HEK293 (cell line): Measurements from ENCODE around the gene HBEGF.
A peak's percentile ranks its signal among the peaks of the same experiment; 100 is the strongest.

ENCODE experiments used
- CTCF ChIA-PET: fragments of 350-600 bp; formaldehyde crosslinking; extraction: SDS; loops from one replicate; lab custom pipeline; 2021; ENCODE audit warnings: antibody characterized with exemption; lab: Yijun Ruan, JAX
- POLR2A ChIA-PET: fragments of 300-600 bp; formaldehyde crosslinking; extraction: SDS; loops from one replicate; lab custom pipeline; 2020; ENCODE audit warnings: antibody characterized with exemption, inconsistent platforms; lab: Yijun Ruan, JAX
- H3K27ac ChIP-seq: fragments of 200-500 bp; sonication (Bioruptor generic); 2 replicates; pipeline ENCODE4 v1.5.1; 2014; ENCODE audit warnings: low read depth, low read length, control low read depth, inconsistent platforms; ENCODE audit errors: extremely low read depth
- H3K36me3 ChIP-seq, 2 experiments: fragments of 200-500 bp in 1 of 2; sonication (Bioruptor generic) in 1 of 2; 1 replicate in 1 of 2; 2 replicates in 1 of 2; pipeline ENCODE4 v1.5.1; 2014 to 2017; ENCODE audit warnings: inconsistent platforms in 2 of 2, low read length in 2 of 2; ENCODE audit not compliant: control insufficient read depth in 2 of 2, insufficient read depth in 1 of 2
- H3K4me1 ChIP-seq: fragments of 200-500 bp; sonication (Bioruptor generic); 2 replicates; pipeline ENCODE4 v1.5.1; 2014; ENCODE audit warnings: mild to moderate bottlenecking, low read length, inconsistent platforms; ENCODE audit not compliant: control insufficient read depth, insufficient read depth
- H3K4me3 ChIP-seq: 2 replicates; pipeline ENCODE4 v1.5.1; 2011; ENCODE audit warnings: low read depth, mild to moderate bottlenecking, control low read depth, low read length, moderate library complexity
- H3K9me3 ChIP-seq: fragments of 200-500 bp; sonication (Bioruptor generic); 2 replicates; pipeline ENCODE4 v1.5.1; 2014; ENCODE audit warnings: low read depth, low read length, inconsistent platforms; ENCODE audit not compliant: control insufficient read depth, insufficient read depth
- BCL11A ChIP-seq: fragments of 450-650 bp; formaldehyde crosslinking; IDR thresholded peaks from 2 replicates; pipeline ENCODE4 v1.5.1; 2016; ENCODE audit warnings: low read depth, missing biosample characterization, missing genetic modification characterization
- GFI1B ChIP-seq: fragments of 450-650 bp; formaldehyde crosslinking; IDR thresholded peaks from 2 replicates; pipeline ENCODE4 v1.5.1; 2016; ENCODE audit warnings: missing biosample characterization, missing genetic modification characterization
- GLIS2 ChIP-seq: fragments of 450-650 bp; formaldehyde crosslinking; IDR thresholded peaks from 2 replicates; pipeline ENCODE4 v1.5.1; 2016; ENCODE audit warnings: missing biosample characterization, missing genetic modification characterization
- OSR2 ChIP-seq: fragments of 450-650 bp; formaldehyde crosslinking; IDR thresholded peaks from 2 replicates; pipeline ENCODE4 v1.5.1; 2016; ENCODE audit warnings: missing biosample characterization, missing genetic modification characterization
- RBAK ChIP-seq: fragments of 450-650 bp; formaldehyde crosslinking; IDR thresholded peaks from 2 replicates; pipeline ENCODE4 v1.5.1; 2016; ENCODE audit warnings: missing biosample characterization, missing genetic modification characterization
- SP7 ChIP-seq: fragments of 450-650 bp; formaldehyde crosslinking; IDR thresholded peaks from 2 replicates; pipeline ENCODE4 v1.5.1; 2016; ENCODE audit warnings: missing biosample characterization, missing genetic modification characterization
- WT1 ChIP-seq: fragments of 450-650 bp; formaldehyde crosslinking; IDR thresholded peaks from 2 replicates; pipeline ENCODE4 v1.5.1; 2016; ENCODE audit warnings: missing biosample characterization, missing genetic modification characterization
- ZBTB48 ChIP-seq: fragments of 450-650 bp; formaldehyde crosslinking; IDR thresholded peaks from 2 replicates; pipeline ENCODE4 v1.5.1; 2016; ENCODE audit warnings: missing biosample characterization, missing genetic modification characterization
- ZNF138 ChIP-seq: fragments of 450-650 bp; formaldehyde crosslinking; IDR thresholded peaks from 2 replicates; pipeline ENCODE4 v1.5.1; 2016; ENCODE audit warnings: missing biosample characterization, missing genetic modification characterization, borderline replicate concordance
- ZNF19 ChIP-seq: fragments of 450-650 bp; formaldehyde crosslinking; IDR thresholded peaks from 2 replicates; pipeline ENCODE4; 2016; ENCODE audit warnings: missing biosample characterization, missing genetic modification characterization, low read depth
- ZNF202 ChIP-seq: fragments of 450-650 bp; formaldehyde crosslinking; IDR thresholded peaks from 2 replicates; pipeline ENCODE4 v1.5.1; 2016; ENCODE audit warnings: missing biosample characterization, missing genetic modification characterization, borderline replicate concordance
- ZNF302 ChIP-seq: fragments of 450-650 bp; formaldehyde crosslinking; IDR thresholded peaks from 2 replicates; pipeline ENCODE4 v1.5.1; 2016; ENCODE audit warnings: missing biosample characterization, missing genetic modification characterization, low read depth
- ZNF341 ChIP-seq: fragments of 450-650 bp; formaldehyde crosslinking; IDR thresholded peaks from 2 replicates; pipeline ENCODE4; 2016; ENCODE audit warnings: low read depth, missing biosample characterization, missing genetic modification characterization
- ZNF366 ChIP-seq: fragments of 450-650 bp; formaldehyde crosslinking; conservative IDR thresholded peaks from 2 replicates; pipeline ENCODE4 v1.5.1; 2016; ENCODE audit warnings: missing biosample characterization, missing genetic modification characterization
- ZNF416 ChIP-seq: fragments of 450-650 bp; formaldehyde crosslinking; IDR thresholded peaks from 2 replicates; pipeline ENCODE4 v1.5.1; 2016; ENCODE audit warnings: missing biosample characterization, missing genetic modification characterization
- ZNF529 ChIP-seq: fragments of 450-650 bp; formaldehyde crosslinking; IDR thresholded peaks from 2 replicates; pipeline ENCODE4 v1.5.1; 2017; ENCODE audit warnings: missing genetic modification characterization, missing biosample characterization; ENCODE audit not compliant: insufficient replicate concordance
- ZNF600 ChIP-seq: fragments of 450-650 bp; formaldehyde crosslinking; IDR thresholded peaks from 2 replicates; pipeline ENCODE4 v1.5.1; 2016; ENCODE audit warnings: missing biosample characterization, missing genetic modification characterization
- ZNF629 ChIP-seq: fragments of 450-650 bp; formaldehyde crosslinking; IDR thresholded peaks from 2 replicates; pipeline ENCODE4 v1.5.1; 2017; ENCODE audit warnings: missing biosample characterization, missing genetic modification characterization
- ZNF654 ChIP-seq: fragments of 450-650 bp; formaldehyde crosslinking; IDR thresholded peaks from 2 replicates; pipeline ENCODE4 v1.5.1; 2016; ENCODE audit warnings: low read depth, missing biosample characterization, missing genetic modification characterization
- ZSCAN23 ChIP-seq: fragments of 450-650 bp; formaldehyde crosslinking; IDR thresholded peaks from 2 replicates; pipeline ENCODE4 v1.5.1; 2016; ENCODE audit warnings: missing biosample characterization, missing genetic modification characterization
- TF ChIP-seq, protein P1 (sequence below): fragments of 450-650 bp; IDR thresholded peaks from 2 replicates; pipeline ENCODE4 v1.5.1; 2018; ENCODE audit warnings: missing biosample characterization, missing genetic modification characterization
- TF ChIP-seq, protein P2 (sequence below): fragments of 450-650 bp; formaldehyde crosslinking; IDR thresholded peaks from 2 replicates; pipeline ENCODE4 v1.5.1; 2016; ENCODE audit warnings: missing biosample characterization, missing genetic modification characterization
- TF ChIP-seq, protein P3 (sequence below): fragments of 450-650 bp; formaldehyde crosslinking; conservative IDR thresholded peaks from 2 replicates; pipeline ENCODE4 v1.5.1; 2016; ENCODE audit warnings: low read depth, missing biosample characterization, missing genetic modification characterization
- TF ChIP-seq, protein P4 (sequence below): fragments of 450-650 bp; formaldehyde crosslinking; IDR thresholded peaks from 2 replicates; pipeline ENCODE4 v1.5.1; 2016; ENCODE audit warnings: missing biosample characterization, missing genetic modification characterization
- TF ChIP-seq, protein P5 (sequence below): fragments of 450-650 bp; formaldehyde crosslinking; IDR thresholded peaks from 2 replicates; pipeline ENCODE4 v1.5.1; 2016; ENCODE audit warnings: missing biosample characterization, missing genetic modification characterization, low read depth
- TF ChIP-seq, protein P6 (sequence below): fragments of 450-650 bp; formaldehyde crosslinking; IDR thresholded peaks from 2 replicates; pipeline ENCODE4 v1.5.1; 2017; ENCODE audit warnings: missing biosample characterization, missing genetic modification characterization

HBEGF gene

DNA sequence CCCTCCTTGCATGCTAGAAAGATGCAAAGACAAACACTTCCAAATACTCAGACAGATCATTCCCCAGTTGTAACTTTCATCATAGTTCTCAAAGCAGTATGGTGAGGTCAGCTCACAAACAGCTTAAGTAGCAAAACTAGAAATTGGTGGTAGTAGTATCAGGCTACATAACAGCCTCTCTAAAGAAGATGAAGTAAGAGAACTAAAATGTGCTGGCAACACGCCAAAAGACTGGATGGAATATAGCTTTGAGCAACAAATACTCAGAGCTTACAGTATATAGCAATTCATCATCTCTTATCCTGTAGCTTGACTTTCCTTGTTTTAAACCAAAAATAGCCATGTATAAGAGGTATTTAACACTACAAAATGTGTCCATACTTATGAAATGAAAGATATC is 51.0 kb downstream of the HBEGF start:
- POLR2A ChIA-PET = interaction anchor here (0.8 to 1.7 kb wide), 4 partner anchors 9 to 106 kb away, joined by 3 to 22 read pairs (median 4); partner anchors contain the start of genes ANKHD1 and HBEGF
- CTCF ChIA-PET = interaction anchor here (0.6 to 1.3 kb wide), 7 partner anchors 20 to 57 kb away, joined by 3 to 6 read pairs (median 3); partner anchors contain the start of gene HBEGF
- Histone ChIP-seq H3K4me1 (peaks cover 47% of the 10 kb centered on the region), H3K27ac (no peak overlapping the region), H3K4me3 (no peak overlapping the region), H3K9me3 (no peaks in the 10 kb centered on the region), H3K36me3 (peaks cover 6 to 10% of the 10 kb centered on the region in 2 experiments; a peak in 2 of 3 replicates)
- TF ChIP-seq ZNF600 (tag by site-specific recombination) (peak; percentile 87), WT1 (tag by site-specific recombination) (no peak), ZNF654 (tag by site-specific recombination) (no peak), ZNF202 (no peak), ZNF629 (tag by site-specific recombination) (peak; percentile 98), GLIS2 (tag by site-specific recombination) (no peak), ZNF529 (tag by site-specific recombination) (peak; percentile 49), ZNF302 (tag by site-specific recombination) (no peak), BCL11A (tag by site-specific recombination) (peak; percentile 76; the same call in 1 of the 2 replicates), GFI1B (no peak), ZBTB48 (tag by site-specific recombination) (no peak), OSR2 (tag by site-specific recombination) (peak; percentile 96), ZNF366 (tag by site-specific recombination) (peak; percentile 93), ZNF19 (no peak), ZSCAN23 (tag by site-specific recombination) (0 out of 2 replicates have a peak, but pooled peaks have one; percentile 69), SP7 (tag by site-specific recombination) (peak; percentile 94), ZNF138 (tag by site-specific recombination) (no peak), RBAK (tag by site-specific recombination) (no peak), ZNF341 (no peak), ZNF416 (tag by site-specific recombination) (no peak)
- TF ChIP-seq, protein P1, sequence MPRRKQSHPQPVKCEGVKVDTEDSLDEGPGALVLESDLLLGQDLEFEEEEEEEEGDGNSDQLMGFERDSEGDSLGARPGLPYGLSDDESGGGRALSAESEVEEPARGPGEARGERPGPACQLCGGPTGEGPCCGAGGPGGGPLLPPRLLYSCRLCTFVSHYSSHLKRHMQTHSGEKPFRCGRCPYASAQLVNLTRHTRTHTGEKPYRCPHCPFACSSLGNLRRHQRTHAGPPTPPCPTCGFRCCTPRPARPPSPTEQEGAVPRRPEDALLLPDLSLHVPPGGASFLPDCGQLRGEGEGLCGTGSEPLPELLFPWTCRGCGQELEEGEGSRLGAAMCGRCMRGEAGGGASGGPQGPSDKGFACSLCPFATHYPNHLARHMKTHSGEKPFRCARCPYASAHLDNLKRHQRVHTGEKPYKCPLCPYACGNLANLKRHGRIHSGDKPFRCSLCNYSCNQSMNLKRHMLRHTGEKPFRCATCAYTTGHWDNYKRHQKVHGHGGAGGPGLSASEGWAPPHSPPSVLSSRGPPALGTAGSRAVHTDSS (tag by site-specific recombination) = peak; percentile 80
- TF ChIP-seq, protein P2, sequence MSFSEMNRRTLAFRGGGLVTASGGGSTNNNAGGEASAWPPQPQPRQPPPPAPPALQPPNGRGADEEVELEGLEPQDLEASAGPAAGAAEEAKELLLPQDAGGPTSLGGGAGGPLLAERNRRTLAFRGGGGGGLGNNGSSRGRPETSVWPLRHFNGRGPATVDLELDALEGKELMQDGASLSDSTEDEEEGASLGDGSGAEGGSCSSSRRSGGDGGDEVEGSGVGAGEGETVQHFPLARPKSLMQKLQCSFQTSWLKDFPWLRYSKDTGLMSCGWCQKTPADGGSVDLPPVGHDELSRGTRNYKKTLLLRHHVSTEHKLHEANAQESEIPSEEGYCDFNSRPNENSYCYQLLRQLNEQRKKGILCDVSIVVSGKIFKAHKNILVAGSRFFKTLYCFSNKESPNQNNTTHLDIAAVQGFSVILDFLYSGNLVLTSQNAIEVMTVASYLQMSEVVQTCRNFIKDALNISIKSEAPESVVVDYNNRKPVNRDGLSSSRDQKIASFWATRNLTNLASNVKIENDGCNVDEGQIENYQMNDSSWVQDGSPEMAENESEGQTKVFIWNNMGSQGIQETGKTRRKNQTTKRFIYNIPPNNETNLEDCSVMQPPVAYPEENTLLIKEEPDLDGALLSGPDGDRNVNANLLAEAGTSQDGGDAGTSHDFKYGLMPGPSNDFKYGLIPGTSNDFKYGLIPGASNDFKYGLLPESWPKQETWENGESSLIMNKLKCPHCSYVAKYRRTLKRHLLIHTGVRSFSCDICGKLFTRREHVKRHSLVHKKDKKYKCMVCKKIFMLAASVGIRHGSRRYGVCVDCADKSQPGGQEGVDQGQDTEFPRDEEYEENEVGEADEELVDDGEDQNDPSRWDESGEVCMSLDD (tag by site-specific recombination) = no peak
- TF ChIP-seq, protein P3, sequence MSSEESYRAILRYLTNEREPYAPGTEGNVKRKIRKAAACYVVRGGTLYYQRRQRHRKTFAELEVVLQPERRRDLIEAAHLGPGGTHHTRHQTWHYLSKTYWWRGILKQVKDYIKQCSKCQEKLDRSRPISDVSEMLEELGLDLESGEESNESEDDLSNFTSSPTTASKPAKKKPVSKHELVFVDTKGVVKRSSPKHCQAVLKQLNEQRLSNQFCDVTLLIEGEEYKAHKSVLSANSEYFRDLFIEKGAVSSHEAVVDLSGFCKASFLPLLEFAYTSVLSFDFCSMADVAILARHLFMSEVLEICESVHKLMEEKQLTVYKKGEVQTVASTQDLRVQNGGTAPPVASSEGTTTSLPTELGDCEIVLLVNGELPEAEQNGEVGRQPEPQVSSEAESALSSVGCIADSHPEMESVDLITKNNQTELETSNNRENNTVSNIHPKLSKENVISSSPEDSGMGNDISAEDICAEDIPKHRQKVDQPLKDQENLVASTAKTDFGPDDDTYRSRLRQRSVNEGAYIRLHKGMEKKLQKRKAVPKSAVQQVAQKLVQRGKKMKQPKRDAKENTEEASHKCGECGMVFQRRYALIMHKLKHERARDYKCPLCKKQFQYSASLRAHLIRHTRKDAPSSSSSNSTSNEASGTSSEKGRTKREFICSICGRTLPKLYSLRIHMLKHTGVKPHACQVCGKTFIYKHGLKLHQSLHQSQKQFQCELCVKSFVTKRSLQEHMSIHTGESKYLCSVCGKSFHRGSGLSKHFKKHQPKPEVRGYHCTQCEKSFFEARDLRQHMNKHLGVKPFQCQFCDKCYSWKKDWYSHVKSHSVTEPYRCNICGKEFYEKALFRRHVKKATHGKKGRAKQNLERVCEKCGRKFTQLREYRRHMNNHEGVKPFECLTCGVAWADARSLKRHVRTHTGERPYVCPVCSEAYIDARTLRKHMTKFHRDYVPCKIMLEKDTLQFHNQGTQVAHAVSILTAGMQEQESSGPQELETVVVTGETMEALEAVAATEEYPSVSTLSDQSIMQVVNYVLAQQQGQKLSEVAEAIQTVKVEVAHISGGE (tag by site-specific recombination) = no peak
- TF ChIP-seq, protein P4, sequence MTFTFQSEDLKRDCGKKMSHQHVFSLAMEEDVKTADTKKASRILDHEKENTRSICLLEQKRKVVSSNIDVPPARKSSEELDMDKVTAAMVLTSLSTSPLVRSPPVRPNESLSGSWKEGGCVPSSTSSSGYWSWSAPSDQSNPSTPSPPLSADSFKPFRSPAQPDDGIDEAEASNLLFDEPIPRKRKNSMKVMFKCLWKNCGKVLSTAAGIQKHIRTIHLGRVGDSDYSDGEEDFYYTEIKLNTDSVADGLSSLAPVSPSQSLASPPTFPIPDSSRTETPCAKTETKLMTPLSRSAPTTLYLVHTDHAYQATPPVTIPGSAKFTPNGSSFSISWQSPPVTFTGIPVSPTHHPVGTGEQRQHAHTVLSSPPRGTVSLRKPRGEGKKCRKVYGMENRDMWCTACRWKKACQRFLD = no peak
- TF ChIP-seq, protein P5, sequence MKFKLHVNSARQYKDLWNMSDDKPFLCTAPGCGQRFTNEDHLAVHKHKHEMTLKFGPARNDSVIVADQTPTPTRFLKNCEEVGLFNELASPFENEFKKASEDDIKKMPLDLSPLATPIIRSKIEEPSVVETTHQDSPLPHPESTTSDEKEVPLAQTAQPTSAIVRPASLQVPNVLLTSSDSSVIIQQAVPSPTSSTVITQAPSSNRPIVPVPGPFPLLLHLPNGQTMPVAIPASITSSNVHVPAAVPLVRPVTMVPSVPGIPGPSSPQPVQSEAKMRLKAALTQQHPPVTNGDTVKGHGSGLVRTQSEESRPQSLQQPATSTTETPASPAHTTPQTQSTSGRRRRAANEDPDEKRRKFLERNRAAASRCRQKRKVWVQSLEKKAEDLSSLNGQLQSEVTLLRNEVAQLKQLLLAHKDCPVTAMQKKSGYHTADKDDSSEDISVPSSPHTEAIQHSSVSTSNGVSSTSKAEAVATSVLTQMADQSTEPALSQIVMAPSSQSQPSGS (tag by site-specific recombination) = peak; percentile 87
- TF ChIP-seq, protein P6, sequence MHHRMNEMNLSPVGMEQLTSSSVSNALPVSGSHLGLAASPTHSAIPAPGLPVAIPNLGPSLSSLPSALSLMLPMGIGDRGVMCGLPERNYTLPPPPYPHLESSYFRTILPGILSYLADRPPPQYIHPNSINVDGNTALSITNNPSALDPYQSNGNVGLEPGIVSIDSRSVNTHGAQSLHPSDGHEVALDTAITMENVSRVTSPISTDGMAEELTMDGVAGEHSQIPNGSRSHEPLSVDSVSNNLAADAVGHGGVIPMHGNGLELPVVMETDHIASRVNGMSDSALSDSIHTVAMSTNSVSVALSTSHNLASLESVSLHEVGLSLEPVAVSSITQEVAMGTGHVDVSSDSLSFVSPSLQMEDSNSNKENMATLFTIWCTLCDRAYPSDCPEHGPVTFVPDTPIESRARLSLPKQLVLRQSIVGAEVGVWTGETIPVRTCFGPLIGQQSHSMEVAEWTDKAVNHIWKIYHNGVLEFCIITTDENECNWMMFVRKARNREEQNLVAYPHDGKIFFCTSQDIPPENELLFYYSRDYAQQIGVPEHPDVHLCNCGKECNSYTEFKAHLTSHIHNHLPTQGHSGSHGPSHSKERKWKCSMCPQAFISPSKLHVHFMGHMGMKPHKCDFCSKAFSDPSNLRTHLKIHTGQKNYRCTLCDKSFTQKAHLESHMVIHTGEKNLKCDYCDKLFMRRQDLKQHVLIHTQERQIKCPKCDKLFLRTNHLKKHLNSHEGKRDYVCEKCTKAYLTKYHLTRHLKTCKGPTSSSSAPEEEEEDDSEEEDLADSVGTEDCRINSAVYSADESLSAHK (tag by site-specific recombination) = 0 out of 2 replicates have a peak, but pooled peaks have one; percentile 46
